ENCODE results near the gene PCDH9. TPM values are rescaled to one million over a fixed set of nuclear protein-coding genes. Genes with fewer than 3 reads are reported as not detected.

The PCDH9 gene
- polyA plus RNA-seq, 1 donor = 1.8 TPM

- Histone ChIP-seq H3K4me3 (ENCODE audit: low read length) (no peak overlapping the region), H3K4me1 (ENCODE audit: control insufficient read depth, insufficient read depth, low read length) (no peaks in the 10 kb centered on the region), H3K36me3 (ENCODE audit: control insufficient read depth, insufficient read depth, low read length) (no peaks in the 10 kb centered on the region), H3K9me3 (ENCODE audit: control insufficient read depth, low read depth, low read length) (no peaks in the 10 kb centered on the region), H3K27ac (ENCODE audit: low read length) (no peak overlapping the region), H3K27me3 (ENCODE audit: control insufficient read depth, insufficient read depth, low read length) (peaks cover 28% of the 10 kb centered on the region)
- no peak for DNase-seq
- 40% methylated on average over 1 of the region's 20 CpGs for WGBS (ENCODE audit: insufficient coverage, low lambda C conversion rate)
Observed at GRCh38 chr13:67225252-67226159, 4.6 kb downstream of the PCDH9 start.

DNA sequence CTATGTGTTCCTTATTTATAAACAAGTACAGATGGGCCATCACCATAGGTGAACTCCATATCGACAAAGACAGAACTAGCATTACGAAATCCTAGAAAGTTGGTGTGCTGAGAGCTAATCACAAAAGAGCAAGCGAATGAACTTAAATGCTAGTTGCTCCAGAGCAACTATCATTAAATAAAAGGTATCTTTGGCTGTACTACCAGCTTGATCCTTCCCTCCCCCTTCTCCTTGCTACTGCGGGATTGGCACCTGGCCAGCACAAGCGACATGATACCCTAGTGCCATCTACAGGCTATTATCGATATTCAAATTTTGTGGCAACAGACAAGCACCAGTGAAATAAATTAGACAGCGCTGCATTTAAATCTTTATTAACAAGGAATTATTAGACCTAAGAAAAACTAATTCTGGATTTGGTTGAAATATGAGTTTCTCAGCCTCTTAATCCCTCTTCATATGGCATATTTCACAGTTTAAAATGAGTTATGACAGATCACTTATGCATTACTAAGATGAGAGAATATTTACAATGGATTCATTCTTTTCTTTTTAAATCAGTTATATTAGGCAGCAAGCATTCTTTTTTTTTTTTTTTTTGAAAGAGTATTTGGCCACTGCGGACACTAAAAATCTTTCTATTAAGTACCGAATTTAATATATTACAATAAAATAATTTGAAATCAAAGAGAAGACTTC lies 5.8 kb downstream of the PCDH9 start:
- no CpG with 5 or more reads among the region's 9 CpGs for WGBS (ENCODE audit: insufficient coverage, low lambda C conversion rate)
- Histone ChIP-seq H3K4me3 (ENCODE audit: low read length) (no peak overlapping the region), H3K9me3 (ENCODE audit: control insufficient read depth, low read depth, low read length) (no peaks in the 10 kb centered on the region), H3K36me3 (ENCODE audit: control insufficient read depth, insufficient read depth, low read length) (no peaks in the 10 kb centered on the region), H3K27me3 (ENCODE audit: control insufficient read depth, insufficient read depth, low read length) (peaks cover 24% of the 10 kb centered on the region), H3K27ac (ENCODE audit: low read length) (no peak overlapping the region), H3K4me1 (ENCODE audit: control insufficient read depth, insufficient read depth, low read length) (no peaks in the 10 kb centered on the region)
- DNase-seq = peak; percentile 55 to 60

- no peaks in the 10 kb centered on the region for H3K9me3 ChIP-seq (ENCODE audit: control insufficient read depth, low read depth, low read length)
- peaks cover 18% of the 10 kb centered on the region for H3K27me3 ChIP-seq (ENCODE audit: control insufficient read depth, insufficient read depth, low read length)
- no CpG with 5 or more reads among the region's 1 CpG for WGBS (ENCODE audit: insufficient coverage, low lambda C conversion rate)
- H3K4me1 ChIP-seq (ENCODE audit: control insufficient read depth, insufficient read depth, low read length) = no peaks in the 10 kb centered on the region
- DNase-seq = no peak
- H3K4me3 ChIP-seq (ENCODE audit: low read length) = no peak overlapping the region
- H3K36me3 ChIP-seq (ENCODE audit: control insufficient read depth, insufficient read depth, low read length) = no peaks in the 10 kb centered on the region
- no peak overlapping the region for H3K27ac ChIP-seq (ENCODE audit: low read length)
Observed at GRCh38 chr13:67223742-67224141, 6.4 kb downstream of the PCDH9 start.

GRCh38 chr13:67223024-67223423 lies 7.1 kb downstream of the PCDH9 start:
- no CpG with 5 or more reads among the region's 2 CpGs for WGBS (ENCODE audit: insufficient coverage, low lambda C conversion rate)
- DNase-seq = no peak
- Histone ChIP-seq H3K27me3 (ENCODE audit: control insufficient read depth, insufficient read depth, low read length) (peaks cover 11% of the 10 kb centered on the region), H3K36me3 (ENCODE audit: control insufficient read depth, insufficient read depth, low read length) (no peaks in the 10 kb centered on the region), H3K4me1 (ENCODE audit: control insufficient read depth, insufficient read depth, low read length) (no peaks in the 10 kb centered on the region), H3K9me3 (ENCODE audit: control insufficient read depth, low read depth, low read length) (no peaks in the 10 kb centered on the region), H3K4me3 (ENCODE audit: low read length) (no peak overlapping the region), H3K27ac (ENCODE audit: low read length) (no peak overlapping the region)

GRCh38 chr13:67221630-67222226 lies 8.4 kb downstream of the PCDH9 start:
- H3K27me3 ChIP-seq (ENCODE audit: control insufficient read depth, insufficient read depth, low read length) = peaks cover 3% of the 10 kb centered on the region
- WGBS (ENCODE audit: insufficient coverage, low lambda C conversion rate) = 78% methylated on average over 1 of the region's 3 CpGs
- DNase-seq = no peak
- no peak overlapping the region for H3K27ac ChIP-seq (ENCODE audit: low read length)
- H3K4me1 ChIP-seq (ENCODE audit: control insufficient read depth, insufficient read depth, low read length) = no peaks in the 10 kb centered on the region
- H3K36me3 ChIP-seq (ENCODE audit: control insufficient read depth, insufficient read depth, low read length) = no peaks in the 10 kb centered on the region
- no peaks in the 10 kb centered on the region for H3K9me3 ChIP-seq (ENCODE audit: control insufficient read depth, low read depth, low read length)
- no peak overlapping the region for H3K4me3 ChIP-seq (ENCODE audit: low read length)

DNA sequence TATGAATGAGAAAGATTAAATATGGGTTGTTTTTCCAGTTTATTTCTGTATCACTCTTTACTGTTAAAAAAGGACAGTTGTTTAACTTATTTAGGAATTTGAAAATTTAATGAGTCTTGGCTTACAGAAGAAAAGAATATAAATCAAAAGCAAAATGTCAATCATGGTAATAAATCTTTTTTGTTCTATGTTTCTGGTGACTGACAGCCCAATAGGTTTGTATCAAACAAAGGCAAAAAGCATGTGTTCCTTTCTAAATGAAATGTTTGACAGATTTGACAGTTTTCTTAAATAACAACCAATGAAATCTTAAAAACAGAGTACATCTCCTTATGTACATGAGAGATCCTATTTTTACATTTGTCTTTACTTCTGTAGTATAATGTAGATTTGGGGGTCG lies 11.0 kb downstream of the PCDH9 start:
- Histone ChIP-seq H3K36me3 (ENCODE audit: control insufficient read depth, insufficient read depth, low read length) (no peaks in the 10 kb centered on the region), H3K9me3 (ENCODE audit: control insufficient read depth, low read depth, low read length) (no peaks in the 10 kb centered on the region), H3K27ac (ENCODE audit: low read length) (no peak overlapping the region), H3K4me3 (ENCODE audit: low read length) (no peak overlapping the region), H3K4me1 (ENCODE audit: control insufficient read depth, insufficient read depth, low read length) (no peaks in the 10 kb centered on the region), H3K27me3 (ENCODE audit: control insufficient read depth, insufficient read depth, low read length) (no peaks in the 10 kb centered on the region)
- no CpG with 5 or more reads among the region's 1 CpG for WGBS (ENCODE audit: insufficient coverage, low lambda C conversion rate)
- DNase-seq = no peak

GRCh38 chr13:67217880-67218279 lies 12.3 kb downstream of the PCDH9 start:
- no peaks in the 10 kb centered on the region for H3K36me3 ChIP-seq (ENCODE audit: control insufficient read depth, insufficient read depth, low read length)
- no peaks in the 10 kb centered on the region for H3K27me3 ChIP-seq (ENCODE audit: control insufficient read depth, insufficient read depth, low read length)
- no peaks in the 10 kb centered on the region for H3K4me1 ChIP-seq (ENCODE audit: control insufficient read depth, insufficient read depth, low read length)
- H3K4me3 ChIP-seq (ENCODE audit: low read length) = no peak overlapping the region
- no peak overlapping the region for H3K27ac ChIP-seq (ENCODE audit: low read length)
- H3K9me3 ChIP-seq (ENCODE audit: control insufficient read depth, low read depth, low read length) = no peaks in the 10 kb centered on the region
- no peak for DNase-seq

GRCh38 chr13:67216864-67217263 lies 13.3 kb downstream of the PCDH9 start:
- Histone ChIP-seq H3K4me1 (ENCODE audit: control insufficient read depth, insufficient read depth, low read length) (no peaks in the 10 kb centered on the region), H3K27ac (ENCODE audit: low read length) (no peak overlapping the region), H3K4me3 (ENCODE audit: low read length) (no peak overlapping the region), H3K36me3 (ENCODE audit: control insufficient read depth, insufficient read depth, low read length) (no peaks in the 10 kb centered on the region), H3K27me3 (ENCODE audit: control insufficient read depth, insufficient read depth, low read length) (no peaks in the 10 kb centered on the region), H3K9me3 (ENCODE audit: control insufficient read depth, low read depth, low read length) (no peaks in the 10 kb centered on the region)
- WGBS (ENCODE audit: insufficient coverage, low lambda C conversion rate) = 100% methylated on average over 1 of the region's 4 CpGs
- no peak for DNase-seq

DNA sequence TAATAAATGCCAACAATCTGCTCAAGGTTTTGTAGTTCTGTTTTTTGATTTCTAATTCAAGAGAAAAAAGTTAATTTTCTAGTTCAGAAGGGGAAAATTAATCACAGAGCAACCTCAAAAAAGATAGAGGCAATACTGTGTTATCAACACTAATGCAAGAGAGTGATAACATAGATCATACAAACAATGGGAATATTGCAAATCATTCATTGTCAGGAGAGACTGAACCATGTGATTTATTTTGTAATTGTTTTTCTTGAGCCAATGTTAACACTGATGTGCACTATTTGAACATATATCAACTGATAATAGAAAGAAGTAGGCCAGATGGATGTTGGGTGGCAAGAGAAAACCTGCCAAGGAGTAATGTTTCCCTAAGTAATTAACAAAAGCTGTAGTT lies 19.9 kb downstream of the PCDH9 start:
- no peaks in the 10 kb centered on the region for H3K9me3 ChIP-seq (ENCODE audit: control insufficient read depth, low read depth, low read length)
- no peaks in the 10 kb centered on the region for H3K27me3 ChIP-seq (ENCODE audit: control insufficient read depth, insufficient read depth, low read length)
- no peaks in the 10 kb centered on the region for H3K4me1 ChIP-seq (ENCODE audit: control insufficient read depth, insufficient read depth, low read length)
- H3K4me3 ChIP-seq (ENCODE audit: low read length) = no peak overlapping the region
- H3K36me3 ChIP-seq (ENCODE audit: control insufficient read depth, insufficient read depth, low read length) = no peaks in the 10 kb centered on the region
- no peak for DNase-seq
- no peak overlapping the region for H3K27ac ChIP-seq (ENCODE audit: low read length)

DNA sequence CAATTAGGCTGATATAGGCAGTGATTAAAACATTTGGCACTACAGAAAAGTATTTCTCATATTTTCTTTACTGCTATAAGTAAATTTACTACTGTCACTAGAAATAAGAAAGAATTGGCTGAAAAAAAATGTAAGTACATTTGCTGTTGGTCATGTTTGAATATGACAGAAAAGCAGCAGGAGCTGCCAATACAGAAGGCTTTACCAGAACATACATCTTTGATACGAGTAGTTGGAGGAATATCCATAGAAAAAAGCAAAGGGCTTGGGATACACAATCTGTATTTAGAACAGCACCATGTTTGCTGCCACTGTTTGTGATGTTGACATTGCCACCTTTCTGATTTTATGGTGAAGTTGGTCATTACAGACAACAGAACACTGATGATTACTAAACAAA lies 21.6 kb downstream of the PCDH9 start:
- H3K27ac ChIP-seq (ENCODE audit: low read length) = no peak overlapping the region
- no peaks in the 10 kb centered on the region for H3K4me1 ChIP-seq (ENCODE audit: control insufficient read depth, insufficient read depth, low read length)
- no peaks in the 10 kb centered on the region for H3K36me3 ChIP-seq (ENCODE audit: control insufficient read depth, insufficient read depth, low read length)
- no CpG with 5 or more reads among the region's 1 CpG for WGBS (ENCODE audit: insufficient coverage, low lambda C conversion rate)
- no peaks in the 10 kb centered on the region for H3K27me3 ChIP-seq (ENCODE audit: control insufficient read depth, insufficient read depth, low read length)
- no peaks in the 10 kb centered on the region for H3K9me3 ChIP-seq (ENCODE audit: control insufficient read depth, low read depth, low read length)
- no peak overlapping the region for H3K4me3 ChIP-seq (ENCODE audit: low read length)
- DNase-seq = no peak
